GM10266 (cell line): ENCODE measurements around the gene WRAP53.

Source experiments
- DNase-seq: peaks from one replicate; pipeline ENCODE4 v3.0.0; 2012; ENCODE audit errors: extremely low spot score
- TF ChIP-seq, protein P1 (sequence below): IDR thresholded peaks from 2 replicates; pipeline ENCODE4 v1.5.1; 2012; ENCODE audit warnings: mild to moderate bottlenecking, low read depth; ENCODE audit not compliant: control insufficient read depth, insufficient read depth; ENCODE audit errors: missing control alignments

WRAP53 gene

DNA sequence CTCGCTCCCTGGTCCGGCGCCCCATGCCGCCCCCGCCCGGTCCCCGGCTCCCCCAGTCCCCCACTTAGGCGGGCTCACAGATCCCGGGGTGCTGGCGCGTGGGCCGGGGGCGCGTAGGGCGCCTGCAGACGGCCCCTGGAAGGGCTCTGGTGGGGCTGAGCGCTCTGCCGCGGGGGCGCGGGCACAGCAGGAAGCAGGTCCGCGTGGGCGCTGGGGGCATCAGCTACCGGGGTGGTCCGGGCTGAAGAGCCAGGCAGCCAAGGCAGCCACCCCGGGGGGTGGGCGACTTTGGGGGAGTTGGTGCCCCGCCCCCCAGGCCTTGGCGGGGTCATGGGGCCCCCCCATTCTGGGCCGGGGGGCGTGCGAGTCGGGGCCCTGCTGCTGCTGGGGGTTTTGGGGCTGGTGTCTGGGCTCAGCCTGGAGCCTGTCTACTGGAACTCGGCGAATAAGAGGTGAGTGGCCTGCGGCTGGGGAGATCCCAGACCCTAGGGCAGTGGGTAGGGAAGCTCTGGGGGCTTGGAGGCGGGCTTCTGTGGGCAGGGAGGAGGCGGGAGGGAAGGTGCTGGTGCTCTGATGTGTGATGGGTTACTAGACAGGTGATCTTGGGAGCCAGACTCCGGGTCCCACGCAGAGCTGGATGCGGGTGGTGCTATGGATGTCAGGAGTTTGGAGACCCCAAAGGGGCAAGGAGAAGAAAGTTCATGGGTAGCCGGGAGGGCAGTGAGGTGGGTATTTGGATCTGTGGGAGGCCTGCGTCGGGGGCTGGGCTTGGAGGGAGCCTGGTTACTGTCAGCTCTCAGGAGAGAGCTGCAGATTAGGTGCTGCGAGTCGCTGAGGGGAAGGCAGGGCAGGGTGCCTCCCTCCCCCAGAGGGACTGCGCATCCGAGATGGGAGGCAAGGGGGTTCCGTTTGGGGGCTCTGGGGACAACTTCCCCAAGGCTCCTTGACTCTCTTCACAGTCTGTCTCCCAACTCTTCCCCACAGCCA lies 17.3 kb downstream of the WRAP53 start:
- DNase-seq, result no peak
- TF ChIP-seq, protein P1, sequence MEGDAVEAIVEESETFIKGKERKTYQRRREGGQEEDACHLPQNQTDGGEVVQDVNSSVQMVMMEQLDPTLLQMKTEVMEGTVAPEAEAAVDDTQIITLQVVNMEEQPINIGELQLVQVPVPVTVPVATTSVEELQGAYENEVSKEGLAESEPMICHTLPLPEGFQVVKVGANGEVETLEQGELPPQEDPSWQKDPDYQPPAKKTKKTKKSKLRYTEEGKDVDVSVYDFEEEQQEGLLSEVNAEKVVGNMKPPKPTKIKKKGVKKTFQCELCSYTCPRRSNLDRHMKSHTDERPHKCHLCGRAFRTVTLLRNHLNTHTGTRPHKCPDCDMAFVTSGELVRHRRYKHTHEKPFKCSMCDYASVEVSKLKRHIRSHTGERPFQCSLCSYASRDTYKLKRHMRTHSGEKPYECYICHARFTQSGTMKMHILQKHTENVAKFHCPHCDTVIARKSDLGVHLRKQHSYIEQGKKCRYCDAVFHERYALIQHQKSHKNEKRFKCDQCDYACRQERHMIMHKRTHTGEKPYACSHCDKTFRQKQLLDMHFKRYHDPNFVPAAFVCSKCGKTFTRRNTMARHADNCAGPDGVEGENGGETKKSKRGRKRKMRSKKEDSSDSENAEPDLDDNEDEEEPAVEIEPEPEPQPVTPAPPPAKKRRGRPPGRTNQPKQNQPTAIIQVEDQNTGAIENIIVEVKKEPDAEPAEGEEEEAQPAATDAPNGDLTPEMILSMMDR, result no peak

DNA sequence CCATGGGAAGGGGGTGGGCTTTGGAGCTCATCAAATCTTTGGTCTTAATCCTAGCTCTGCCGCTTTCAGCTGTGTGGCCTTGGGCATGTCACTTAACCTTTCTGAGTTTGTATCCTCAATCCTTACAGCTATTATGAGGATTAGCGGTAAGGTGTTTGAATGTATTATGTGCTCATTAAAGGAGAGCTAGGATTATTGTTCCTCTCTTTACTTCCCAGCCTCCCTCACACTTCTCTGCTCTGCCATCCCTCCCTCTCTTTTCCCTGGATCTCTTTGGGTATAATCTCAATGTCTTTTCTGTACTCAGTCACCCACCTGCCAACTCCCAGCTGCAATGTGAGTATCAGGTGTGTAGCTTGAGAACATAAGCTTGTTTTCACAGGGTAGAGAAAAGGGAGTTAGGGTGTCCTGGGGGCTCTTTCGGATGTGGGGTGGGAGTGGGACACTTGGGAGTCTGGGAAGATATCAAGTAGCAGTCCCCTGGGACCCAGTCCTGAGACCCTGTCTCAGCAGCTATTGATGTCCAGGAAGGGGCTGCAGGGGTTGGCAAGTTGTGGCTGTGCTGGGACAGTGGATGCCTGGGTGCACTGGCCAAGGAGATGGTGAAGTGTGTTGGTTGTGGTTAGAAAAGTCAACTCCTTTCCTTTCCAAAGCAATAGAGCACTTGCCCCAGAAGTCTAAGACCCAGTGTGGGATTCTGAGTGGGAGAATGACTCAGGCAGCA lies 18.5 kb downstream of the WRAP53 start:
- peak; percentile 23 for DNase-seq
- TF ChIP-seq, protein P1, result no peak

DNA sequence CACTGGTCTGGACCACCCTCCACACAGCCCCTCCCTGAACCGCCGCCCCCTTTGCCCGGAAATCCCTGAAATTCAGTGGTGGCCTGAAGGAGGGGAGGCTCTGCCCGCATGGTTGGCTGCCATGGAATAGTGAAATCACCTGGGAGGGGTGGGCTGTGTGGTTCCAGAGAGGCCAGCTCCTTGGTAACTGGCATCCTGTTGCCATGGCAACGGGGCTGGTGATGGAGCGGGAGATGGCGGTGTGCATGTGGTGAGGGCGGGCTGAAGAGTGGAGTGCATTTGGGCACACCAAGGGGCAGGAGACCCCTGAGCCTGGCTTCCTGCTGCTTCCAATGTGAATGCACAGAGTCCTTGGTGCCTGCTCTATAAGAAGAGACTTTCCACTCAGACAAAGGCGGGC lies 19.2 kb downstream of the WRAP53 start:
- no peak for DNase-seq
- TF ChIP-seq, protein P1, result no peak

DNA sequence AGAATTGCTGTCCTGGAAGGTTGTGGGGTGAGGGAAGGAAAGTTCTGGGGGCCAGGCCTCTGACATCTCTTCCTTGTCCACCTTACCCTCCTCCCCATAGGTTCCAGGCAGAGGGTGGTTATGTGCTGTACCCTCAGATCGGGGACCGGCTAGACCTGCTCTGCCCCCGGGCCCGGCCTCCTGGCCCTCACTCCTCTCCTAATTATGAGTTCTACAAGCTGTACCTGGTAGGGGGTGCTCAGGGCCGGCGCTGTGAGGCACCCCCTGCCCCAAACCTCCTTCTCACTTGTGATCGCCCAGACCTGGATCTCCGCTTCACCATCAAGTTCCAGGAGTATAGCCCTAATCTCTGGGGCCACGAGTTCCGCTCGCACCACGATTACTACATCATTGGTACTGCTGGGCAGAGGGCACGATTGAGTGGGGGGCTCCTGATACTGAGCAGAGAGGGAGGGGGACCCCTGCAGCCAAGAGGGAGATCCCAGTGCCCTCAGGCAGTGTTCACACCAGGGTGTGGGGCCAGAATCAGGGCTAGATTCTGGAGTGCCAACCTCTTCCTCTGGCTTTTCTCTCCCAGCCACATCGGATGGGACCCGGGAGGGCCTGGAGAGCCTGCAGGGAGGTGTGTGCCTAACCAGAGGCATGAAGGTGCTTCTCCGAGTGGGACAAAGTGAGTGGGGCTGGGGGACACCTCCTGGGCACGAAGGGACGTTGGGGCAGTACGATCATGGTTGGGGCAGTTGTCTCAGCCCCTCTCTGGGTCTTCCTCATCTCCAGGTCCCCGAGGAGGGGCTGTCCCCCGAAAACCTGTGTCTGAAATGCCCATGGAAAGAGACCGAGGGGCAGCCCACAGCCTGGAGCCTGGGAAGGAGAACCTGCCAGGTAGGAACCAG lies 19.8 kb downstream of the WRAP53 start:
- TF ChIP-seq, protein P1, result no peak
- no peak for DNase-seq

DNA sequence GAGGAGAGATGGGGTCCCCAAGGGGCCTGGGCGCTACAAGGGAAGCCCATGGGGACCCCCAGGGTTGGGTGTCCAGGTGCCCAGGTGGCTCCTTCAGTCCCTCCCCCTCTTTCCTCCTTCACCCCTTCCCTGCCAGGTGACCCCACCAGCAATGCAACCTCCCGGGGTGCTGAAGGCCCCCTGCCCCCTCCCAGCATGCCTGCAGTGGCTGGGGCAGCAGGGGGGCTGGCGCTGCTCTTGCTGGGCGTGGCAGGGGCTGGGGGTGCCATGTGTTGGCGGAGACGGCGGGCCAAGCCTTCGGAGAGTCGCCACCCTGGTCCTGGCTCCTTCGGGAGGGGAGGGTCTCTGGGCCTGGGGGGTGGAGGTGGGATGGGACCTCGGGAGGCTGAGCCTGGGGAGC lies 20.8 kb downstream of the WRAP53 start:
- TF ChIP-seq, protein P1, result no peak
- no peak for DNase-seq

DNA sequence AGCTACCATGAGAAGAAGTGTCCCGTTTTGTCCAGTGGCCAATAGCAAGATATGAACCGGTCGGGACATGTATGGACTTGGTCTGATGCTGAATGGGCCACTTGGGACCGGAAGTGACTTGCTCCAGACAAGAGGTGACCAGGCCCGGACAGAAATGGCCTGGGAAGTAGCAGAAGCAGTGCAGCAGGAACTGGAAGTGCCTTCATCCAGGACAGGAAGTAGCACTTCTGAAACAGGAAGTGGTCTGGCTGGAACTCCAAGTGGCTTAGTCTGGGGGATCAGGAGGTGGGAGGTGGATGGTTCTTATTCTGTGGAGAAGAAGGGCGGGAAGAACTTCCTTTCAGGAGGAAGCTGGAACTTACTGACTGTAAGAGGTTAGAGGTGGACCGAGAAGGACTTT lies 22.0 kb downstream of the WRAP53 start:
- DNase-seq, result no peak
- TF ChIP-seq, protein P1, result no peak
